SK-N-SH treated with all-trans-retinoic acid at 6 μM for 48 hours (cell line): ENCODE results near the gene GPX4.

ENCODE experiments used
- ARNTL ChIP-seq: fragments of 450-650 bp; formaldehyde crosslinking; IDR thresholded peaks from 2 replicates; pipeline ENCODE4 v1.5.0; 2020; ENCODE audit warnings: low read depth, mild to moderate bottlenecking, moderate library complexity, borderline replicate concordance
- CSDC2 ChIP-seq: fragments of 250-450 bp; sonication (Bioruptor Pico); IDR thresholded peaks from 2 replicates; pipeline ENCODE4 v1.5.0; 2020; ENCODE audit warnings: mild to moderate bottlenecking, moderate library complexity
- ESRRG ChIP-seq: fragments of 250-450 bp; sonication (Bioruptor Pico); IDR thresholded peaks from 2 replicates; pipeline ENCODE4 v1.6.1; 2021; ENCODE audit warnings: mild to moderate bottlenecking
- OSR1 ChIP-seq: fragments of 250-450 bp; sonication (Bioruptor Pico); IDR thresholded peaks from 2 replicates; pipeline ENCODE4 v1.8.0; 2022; ENCODE audit warnings: moderate library complexity, mild to moderate bottlenecking, inconsistent platforms
- RARB ChIP-seq: fragments of 250-450 bp; sonication (Bioruptor Pico); IDR thresholded peaks from 2 replicates; pipeline ENCODE4 v1.8.0; 2021; ENCODE audit warnings: mild to moderate bottlenecking, moderate library complexity
- ZFP30 ChIP-seq: fragments of 450-650 bp; formaldehyde crosslinking; IDR thresholded peaks from 2 replicates; pipeline ENCODE4 v1.5.0; 2022; ENCODE audit warnings: mild to moderate bottlenecking, moderate library complexity
- ZNF565 ChIP-seq: fragments of 450-650 bp; formaldehyde crosslinking; conservative IDR thresholded peaks from 2 replicates; pipeline ENCODE4 v1.5.0; 2020; ENCODE audit warnings: low read depth, mild to moderate bottlenecking, moderate library complexity
- TF ChIP-seq, protein P1 (sequence below): fragments of 250-450 bp; sonication (Bioruptor Pico); IDR thresholded peaks from 2 replicates; pipeline ENCODE4 v1.5.1; 2021; ENCODE audit warnings: mild to moderate bottlenecking, moderate library complexity
- TF ChIP-seq, protein P2 (sequence below): fragments of 250-450 bp; sonication (Bioruptor Pico); IDR thresholded peaks from 2 replicates; pipeline ENCODE4 v1.5.0; 2020; ENCODE audit warnings: mild to moderate bottlenecking, moderate library complexity
- TF ChIP-seq, protein P3 (sequence below): fragments of 250-450 bp; sonication (Bioruptor Pico); IDR thresholded peaks from 2 replicates; pipeline ENCODE4 v1.8.0; 2021; ENCODE audit warnings: low read depth, mild to moderate bottlenecking, moderate library complexity, borderline replicate concordance
- TF ChIP-seq, protein P4 (sequence below): fragments of 250-450 bp; sonication (Bioruptor Pico); IDR thresholded peaks from 2 replicates; pipeline ENCODE4 v1.5.1; 2020; ENCODE audit warnings: low read depth, mild to moderate bottlenecking, moderate library complexity
- TF ChIP-seq, protein P5 (sequence below): fragments of 250-450 bp; sonication (Bioruptor Pico); IDR thresholded peaks from 2 replicates; pipeline ENCODE4 v1.8.0; 2020; ENCODE audit warnings: mild to moderate bottlenecking, moderate library complexity, borderline replicate concordance

DNA sequence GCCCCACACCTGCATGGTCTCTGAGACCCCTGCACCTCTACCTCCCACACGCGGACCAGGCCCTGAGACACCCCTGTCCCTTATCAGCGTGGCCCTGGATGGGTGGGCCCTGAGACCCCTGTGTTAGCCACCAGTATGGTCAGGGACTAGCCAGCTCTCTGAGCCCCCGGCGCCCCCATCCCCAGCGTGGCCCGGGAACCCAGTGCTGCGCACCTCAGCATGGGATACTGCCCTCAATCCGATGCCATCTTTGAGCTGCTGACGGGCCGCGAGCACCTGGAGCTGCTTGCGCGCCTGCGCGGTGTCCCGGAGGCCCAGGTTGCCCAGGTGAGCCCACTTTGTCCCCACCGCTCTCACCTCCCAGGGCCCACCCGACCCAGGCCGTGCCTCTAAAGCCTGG lies 41.8 kb upstream of the GPX4 start:
- TF ChIP-seq, protein P1, sequence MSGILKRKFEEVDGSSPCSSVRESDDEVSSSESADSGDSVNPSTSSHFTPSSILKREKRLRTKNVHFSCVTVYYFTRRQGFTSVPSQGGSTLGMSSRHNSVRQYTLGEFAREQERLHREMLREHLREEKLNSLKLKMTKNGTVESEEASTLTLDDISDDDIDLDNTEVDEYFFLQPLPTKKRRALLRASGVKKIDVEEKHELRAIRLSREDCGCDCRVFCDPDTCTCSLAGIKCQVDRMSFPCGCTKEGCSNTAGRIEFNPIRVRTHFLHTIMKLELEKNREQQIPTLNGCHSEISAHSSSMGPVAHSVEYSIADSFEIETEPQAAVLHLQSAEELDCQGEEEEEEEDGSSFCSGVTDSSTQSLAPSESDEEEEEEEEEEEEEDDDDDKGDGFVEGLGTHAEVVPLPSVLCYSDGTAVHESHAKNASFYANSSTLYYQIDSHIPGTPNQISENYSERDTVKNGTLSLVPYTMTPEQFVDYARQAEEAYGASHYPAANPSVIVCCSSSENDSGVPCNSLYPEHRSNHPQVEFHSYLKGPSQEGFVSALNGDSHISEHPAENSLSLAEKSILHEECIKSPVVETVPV (CRISPR knock-in tag): no peak
- TF ChIP-seq CSDC2 (CRISPR knock-in tag) (no peak), ESRRG (CRISPR knock-in tag) (no peak), ZFP30 (CRISPR knock-in tag) (no peak), OSR1 (no peak), RARB (CRISPR knock-in tag) (no peak), ZNF565 (CRISPR knock-in tag) (no peak), ARNTL (CRISPR knock-in tag) (no peak)
- TF ChIP-seq, protein P2, sequence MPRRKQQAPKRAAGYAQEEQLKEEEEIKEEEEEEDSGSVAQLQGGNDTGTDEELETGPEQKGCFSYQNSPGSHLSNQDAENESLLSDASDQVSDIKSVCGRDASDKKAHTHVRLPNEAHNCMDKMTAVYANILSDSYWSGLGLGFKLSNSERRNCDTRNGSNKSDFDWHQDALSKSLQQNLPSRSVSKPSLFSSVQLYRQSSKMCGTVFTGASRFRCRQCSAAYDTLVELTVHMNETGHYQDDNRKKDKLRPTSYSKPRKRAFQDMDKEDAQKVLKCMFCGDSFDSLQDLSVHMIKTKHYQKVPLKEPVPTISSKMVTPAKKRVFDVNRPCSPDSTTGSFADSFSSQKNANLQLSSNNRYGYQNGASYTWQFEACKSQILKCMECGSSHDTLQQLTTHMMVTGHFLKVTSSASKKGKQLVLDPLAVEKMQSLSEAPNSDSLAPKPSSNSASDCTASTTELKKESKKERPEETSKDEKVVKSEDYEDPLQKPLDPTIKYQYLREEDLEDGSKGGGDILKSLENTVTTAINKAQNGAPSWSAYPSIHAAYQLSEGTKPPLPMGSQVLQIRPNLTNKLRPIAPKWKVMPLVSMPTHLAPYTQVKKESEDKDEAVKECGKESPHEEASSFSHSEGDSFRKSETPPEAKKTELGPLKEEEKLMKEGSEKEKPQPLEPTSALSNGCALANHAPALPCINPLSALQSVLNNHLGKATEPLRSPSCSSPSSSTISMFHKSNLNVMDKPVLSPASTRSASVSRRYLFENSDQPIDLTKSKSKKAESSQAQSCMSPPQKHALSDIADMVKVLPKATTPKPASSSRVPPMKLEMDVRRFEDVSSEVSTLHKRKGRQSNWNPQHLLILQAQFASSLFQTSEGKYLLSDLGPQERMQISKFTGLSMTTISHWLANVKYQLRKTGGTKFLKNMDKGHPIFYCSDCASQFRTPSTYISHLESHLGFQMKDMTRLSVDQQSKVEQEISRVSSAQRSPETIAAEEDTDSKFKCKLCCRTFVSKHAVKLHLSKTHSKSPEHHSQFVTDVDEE (CRISPR knock-in tag): no peak
- TF ChIP-seq, protein P3, sequence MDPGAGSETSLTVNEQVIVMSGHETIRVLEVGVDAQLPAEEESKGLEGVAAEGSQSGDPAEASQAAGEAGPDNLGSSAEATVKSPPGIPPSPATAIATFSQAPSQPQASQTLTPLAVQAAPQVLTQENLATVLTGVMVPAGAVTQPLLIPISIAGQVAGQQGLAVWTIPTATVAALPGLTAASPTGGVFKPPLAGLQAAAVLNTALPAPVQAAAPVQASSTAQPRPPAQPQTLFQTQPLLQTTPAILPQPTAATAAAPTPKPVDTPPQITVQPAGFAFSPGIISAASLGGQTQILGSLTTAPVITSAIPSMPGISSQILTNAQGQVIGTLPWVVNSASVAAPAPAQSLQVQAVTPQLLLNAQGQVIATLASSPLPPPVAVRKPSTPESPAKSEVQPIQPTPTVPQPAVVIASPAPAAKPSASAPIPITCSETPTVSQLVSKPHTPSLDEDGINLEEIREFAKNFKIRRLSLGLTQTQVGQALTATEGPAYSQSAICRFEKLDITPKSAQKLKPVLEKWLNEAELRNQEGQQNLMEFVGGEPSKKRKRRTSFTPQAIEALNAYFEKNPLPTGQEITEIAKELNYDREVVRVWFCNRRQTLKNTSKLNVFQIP (CRISPR knock-in tag): no peak
- TF ChIP-seq, protein P4, sequence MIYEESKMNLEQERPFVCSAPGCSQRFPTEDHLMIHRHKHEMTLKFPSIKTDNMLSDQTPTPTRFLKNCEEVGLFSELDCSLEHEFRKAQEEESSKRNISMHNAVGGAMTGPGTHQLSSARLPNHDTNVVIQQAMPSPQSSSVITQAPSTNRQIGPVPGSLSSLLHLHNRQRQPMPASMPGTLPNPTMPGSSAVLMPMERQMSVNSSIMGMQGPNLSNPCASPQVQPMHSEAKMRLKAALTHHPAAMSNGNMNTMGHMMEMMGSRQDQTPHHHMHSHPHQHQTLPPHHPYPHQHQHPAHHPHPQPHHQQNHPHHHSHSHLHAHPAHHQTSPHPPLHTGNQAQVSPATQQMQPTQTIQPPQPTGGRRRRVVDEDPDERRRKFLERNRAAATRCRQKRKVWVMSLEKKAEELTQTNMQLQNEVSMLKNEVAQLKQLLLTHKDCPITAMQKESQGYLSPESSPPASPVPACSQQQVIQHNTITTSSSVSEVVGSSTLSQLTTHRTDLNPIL: no peak
- TF ChIP-seq, protein P5, sequence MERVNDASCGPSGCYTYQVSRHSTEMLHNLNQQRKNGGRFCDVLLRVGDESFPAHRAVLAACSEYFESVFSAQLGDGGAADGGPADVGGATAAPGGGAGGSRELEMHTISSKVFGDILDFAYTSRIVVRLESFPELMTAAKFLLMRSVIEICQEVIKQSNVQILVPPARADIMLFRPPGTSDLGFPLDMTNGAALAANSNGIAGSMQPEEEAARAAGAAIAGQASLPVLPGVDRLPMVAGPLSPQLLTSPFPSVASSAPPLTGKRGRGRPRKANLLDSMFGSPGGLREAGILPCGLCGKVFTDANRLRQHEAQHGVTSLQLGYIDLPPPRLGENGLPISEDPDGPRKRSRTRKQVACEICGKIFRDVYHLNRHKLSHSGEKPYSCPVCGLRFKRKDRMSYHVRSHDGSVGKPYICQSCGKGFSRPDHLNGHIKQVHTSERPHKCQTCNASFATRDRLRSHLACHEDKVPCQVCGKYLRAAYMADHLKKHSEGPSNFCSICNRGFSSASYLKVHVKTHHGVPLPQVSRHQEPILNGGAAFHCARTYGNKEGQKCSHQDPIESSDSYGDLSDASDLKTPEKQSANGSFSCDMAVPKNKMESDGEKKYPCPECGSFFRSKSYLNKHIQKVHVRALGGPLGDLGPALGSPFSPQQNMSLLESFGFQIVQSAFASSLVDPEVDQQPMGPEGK (CRISPR knock-in tag): no peak
